Kidney (tissue), 22 donors: ENCODE measurements around the gene P2RY1. TPM values are rescaled to one million over a fixed set of nuclear protein-coding genes. Genes with fewer than 3 reads are reported as not detected.

Experiments used
- DNase-seq, 5 donors: peaks; one replicate each; pipeline ENCODE4 v3.0.0-alpha.2; 2013 to 2020
- FAIRE-seq: peaks from 2 replicates; lab custom pipeline; 2012; peaks lifted over from hg19 to GRCh38; lab: Jason Lieb, UNC
- H3K27ac ChIP-seq, 2 donors: one replicate each; pipeline ENCODE4 v1.7.0; 2013; ENCODE audit warnings: low read depth in 2 of 2, low read length in 2 of 2, inconsistent platforms in 1 of 2
- H3K27me3 ChIP-seq: one replicate; pipeline ENCODE4 v1.7.1; 2013; ENCODE audit warnings: low read length, inconsistent platforms; ENCODE audit not compliant: control insufficient read depth, insufficient read depth
- H3K36me3 ChIP-seq, 3 donors: one replicate each; pipeline versions ENCODE4 v1.7.0 to v1.7.1; 2013; ENCODE audit warnings: low read length in 3 of 3, control low read depth in 1 of 3, inconsistent platforms in 1 of 3; ENCODE audit not compliant: insufficient read depth in 3 of 3, control insufficient read depth in 2 of 3
- H3K4me1 ChIP-seq, 3 donors: one replicate each; pipeline versions ENCODE4 v1.7.0 to v1.7.1; 2013; ENCODE audit warnings: low read length in 3 of 3, inconsistent platforms in 1 of 3, low read depth in 1 of 3; ENCODE audit not compliant: control insufficient read depth in 2 of 3, insufficient read depth in 2 of 3
- H3K4me3 ChIP-seq, 3 donors: one replicate each; pipeline versions ENCODE4 v1.7.0 to v1.8.1; 2013; ENCODE audit warnings: low read length in 3 of 3, control low read depth in 1 of 3, inconsistent platforms in 1 of 3
- H3K9ac ChIP-seq, 3 donors: one replicate each; pipeline versions ENCODE4 v1.7.0 to v1.7.1; 2013; ENCODE audit warnings: low read length in 3 of 3, control low read depth in 1 of 3, inconsistent platforms in 1 of 3
- H3K9me3 ChIP-seq, 3 donors: one replicate each; pipeline versions ENCODE4 v1.7.0 to v1.7.1; 2013; ENCODE audit warnings: low read length in 3 of 3, control low read depth in 1 of 3, inconsistent platforms in 1 of 3; ENCODE audit not compliant: control insufficient read depth in 2 of 3, insufficient read depth in 1 of 3
- CTCF ChIP-seq: IDR thresholded peaks from 3 replicates; pipeline ENCODE4 v1.5.1; 2012; ENCODE audit warnings: mild to moderate bottlenecking, moderate library complexity, borderline replicate concordance; ENCODE audit not compliant: insufficient read depth; ENCODE audit errors: extremely low read depth
- intact Hi-C: fragments of 100-400 bp; cut with DNase I; formaldehyde crosslinking; loops from one replicate; pipeline ENCODE4 v1.11.1; 2022
- long read RNA-seq, 10 donors: library from polyadenylated mRNA in 1 of 10; unstranded in 1 of 10; transcript quantifications; one replicate each; pipeline ENCODE4 v2.0.0 and lab custom pipeline, GENCODE V29; 2021 to 2026
- polyA plus RNA-seq: library from polyadenylated mRNA; stranded (reverse); fragments of 350-450 nt; fragmentation: Illumina TruSeq; extraction: RNeasy Lipid Tissue Mini Kit (QIAGEN cat#74804); gene quantifications from one replicate; pipeline ENCODE4 v1.2.3, GENCODE V29; 2014; ENCODE audit warnings: low read depth, low replicate concordance; ENCODE audit not compliant: insufficient read depth
- total RNA-seq: library from RNA; stranded (reverse); fragmentation: NEBNext Ultra II Directional; extraction: Animal tissue kit (Norgen Biotek cat#: 25700); gene quantifications from one replicate; pipeline ENCODE4 v1.2.1, GENCODE V29; 2021
- donor health status: control.
- donor health status: control.
- donor health status: control.
- donor health status: control.
- donor health status: control.
- donor health status: DM: yes; HTN: yes; CAD: no.
- donor health status: Normal renal cell carcinoma (clear cell type).

The P2RY1 gene, protein sequence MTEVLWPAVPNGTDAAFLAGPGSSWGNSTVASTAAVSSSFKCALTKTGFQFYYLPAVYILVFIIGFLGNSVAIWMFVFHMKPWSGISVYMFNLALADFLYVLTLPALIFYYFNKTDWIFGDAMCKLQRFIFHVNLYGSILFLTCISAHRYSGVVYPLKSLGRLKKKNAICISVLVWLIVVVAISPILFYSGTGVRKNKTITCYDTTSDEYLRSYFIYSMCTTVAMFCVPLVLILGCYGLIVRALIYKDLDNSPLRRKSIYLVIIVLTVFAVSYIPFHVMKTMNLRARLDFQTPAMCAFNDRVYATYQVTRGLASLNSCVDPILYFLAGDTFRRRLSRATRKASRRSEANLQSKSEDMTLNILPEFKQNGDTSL
- 2.2 TPM for total RNA-seq
- 0.41 TPM for polyA plus RNA-seq
- long read RNA-seq, donor 1, full-length matches to known transcripts: 4 of 4 reads
- long read RNA-seq, donor 1, partial matches to known transcripts: 0 of 4 reads
- long read RNA-seq, donor 1, other reads (novel, unspliced or antisense): 0 of 4 reads
- long read RNA-seq, donor 2, full-length matches to known transcripts: 2 of 2 reads
- long read RNA-seq, donor 2, partial matches to known transcripts: 0 of 2 reads
- long read RNA-seq, donor 2, other reads (novel, unspliced or antisense): 0 of 2 reads
- long read RNA-seq, donor 3, full-length matches to known transcripts: 5 of 5 reads
- long read RNA-seq, donor 3, partial matches to known transcripts: 0 of 5 reads
- long read RNA-seq, donor 3, other reads (novel, unspliced or antisense): 0 of 5 reads
- long read RNA-seq, donor 4, full-length matches to known transcripts: 4 of 4 reads
- long read RNA-seq, donor 4, partial matches to known transcripts: 0 of 4 reads
- long read RNA-seq, donor 4, other reads (novel, unspliced or antisense): 0 of 4 reads
- long read RNA-seq, donor 5, full-length matches to known transcripts: 1 of 1 reads
- long read RNA-seq, donor 5, partial matches to known transcripts: 0 of 1 reads
- long read RNA-seq, donor 5, other reads (novel, unspliced or antisense): 0 of 1 reads
- long read RNA-seq, donor 6, full-length matches to known transcripts: 4 of 4 reads
- long read RNA-seq, donor 6, partial matches to known transcripts: 0 of 4 reads
- long read RNA-seq, donor 6, other reads (novel, unspliced or antisense): 0 of 4 reads
- long read RNA-seq, donor 7, full-length matches to known transcripts: 4 of 4 reads
- long read RNA-seq, donor 7, partial matches to known transcripts: 0 of 4 reads
- long read RNA-seq, donor 7, other reads (novel, unspliced or antisense): 0 of 4 reads
- long read RNA-seq, donor 8, full-length matches to known transcripts: 5 of 5 reads
- long read RNA-seq, donor 8, partial matches to known transcripts: 0 of 5 reads
- long read RNA-seq, donor 8, other reads (novel, unspliced or antisense): 0 of 5 reads
- long read RNA-seq, donor 9, full-length matches to known transcripts: 2 of 2 reads
- long read RNA-seq, donor 9, partial matches to known transcripts: 0 of 2 reads
- long read RNA-seq, donor 9, other reads (novel, unspliced or antisense): 0 of 2 reads
- long read RNA-seq, donor 10, full-length matches to known transcripts: 7 of 7 reads
- long read RNA-seq, donor 10, partial matches to known transcripts: 0 of 7 reads
- long read RNA-seq, donor 10, other reads (novel, unspliced or antisense): 0 of 7 reads

DNA sequence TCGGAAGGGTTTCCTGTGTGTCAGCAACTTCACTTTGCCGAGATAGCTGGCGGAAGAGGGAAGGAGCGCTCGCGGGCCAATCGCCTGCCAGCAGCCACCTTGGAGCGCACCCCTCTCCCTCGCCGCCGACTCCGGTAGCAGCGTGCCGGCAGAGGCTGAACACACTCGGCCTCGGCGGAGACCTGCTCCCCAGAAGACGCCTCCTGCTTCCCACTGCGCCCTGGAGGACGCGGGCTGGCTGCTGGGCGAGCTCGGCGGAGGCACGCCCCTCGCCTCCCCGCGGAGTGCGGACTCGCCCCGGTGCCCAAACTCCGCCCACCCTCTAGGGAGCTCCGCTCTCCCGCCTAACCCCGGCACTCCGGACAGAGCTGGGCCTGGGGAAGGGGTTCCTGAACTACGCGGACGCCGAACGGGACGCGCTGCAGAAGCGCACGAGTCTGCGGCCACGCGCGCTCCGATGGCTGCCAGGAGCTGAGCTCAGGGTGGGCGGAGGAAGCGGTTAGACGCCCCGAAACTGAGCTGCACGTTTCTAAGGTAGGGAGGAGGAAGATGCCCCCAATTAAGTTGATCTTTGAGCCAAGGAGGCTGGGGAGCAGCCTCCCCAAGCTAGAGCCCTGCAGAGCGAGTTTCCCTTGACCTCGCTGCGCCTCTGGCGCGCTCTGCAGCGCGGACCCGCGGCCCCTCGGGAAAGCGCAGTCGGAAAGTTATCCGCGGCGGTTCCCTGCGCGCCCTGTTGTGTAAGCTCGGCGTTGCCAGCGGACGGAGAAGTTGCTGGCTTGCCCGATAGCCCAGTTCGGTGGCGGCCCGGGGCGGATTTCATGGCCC is at the start of gene P2RY1:
Gene P2RY1, plus strand, starts transcription at position 356 of the 825 bp plus-strand sequence. CDS start 652 bp downstream, outside the sequence.
- intact Hi-C loops: no loop called here
- Histone ChIP-seq H3K9me3 (no peaks in the 10 kb centered on the region), H3K27me3 (no peaks in the 10 kb centered on the region), H3K4me1 (peaks cover 0 to 3% (median 3%) of the 10 kb centered on the region in 3 donors), H3K27ac (peak within 1 kb of the TSS; percentile 14 to 38), H3K4me3 (peak within 1 kb of the TSS; percentile 69 to 86 (median 71)), H3K9ac (peak within 1 kb of the TSS; percentile 29 to 72 (median 59)), H3K36me3 (no peaks in the 10 kb centered on the region)
- peak; percentile 88 to 91 (median 88) for DNase-seq
- FAIRE-seq: no peak
- no peak for TF ChIP-seq CTCF

- FAIRE-seq (no peak), DNase-seq (no peak)
- intact Hi-C loops: no loop called here
- no peaks in the 10 kb centered on the region for H3K4me1 ChIP-seq
- no peaks in the 10 kb centered on the region for H3K27me3 ChIP-seq
- H3K36me3 ChIP-seq: no peaks in the 10 kb centered on the region
- H3K9ac ChIP-seq: no peak overlapping the region
- H3K9me3 ChIP-seq: no peaks in the 10 kb centered on the region
- H3K27ac ChIP-seq: no peak overlapping the region
- TF ChIP-seq CTCF: no peak
- no peak overlapping the region for H3K4me3 ChIP-seq
Measured at GRCh38 chr3:152786977-152787681, 47.8 kb upstream of the P2RY1 start.
